ENCODE measurements around the gene SMARCD1.

GRCh38 chr12:50147281-50147680, 62.1 kb downstream of the SMARCD1 start:
- no peak for TF ChIP-seq CTCF (IDR thresholded peaks at IDR 0.05)
- TF ChIP-seq POLR2A (IDR thresholded peaks at IDR 0.05) = no peak

All from adrenal gland (tissue), 5 donors.